ENCODE data around the gene SYNRG. TPM values are rescaled to one million over a fixed set of nuclear protein-coding genes. Genes with fewer than 3 reads are reported as not detected.
A peak's percentile ranks its signal among the peaks of the same experiment; 100 is the strongest.

SYNRG gene
- total and polyA plus RNA-seq, 2 donors (not counting 1 experiment from before 2014, with no cell fraction given) = 20.4 to 21.5 TPM

DNA sequence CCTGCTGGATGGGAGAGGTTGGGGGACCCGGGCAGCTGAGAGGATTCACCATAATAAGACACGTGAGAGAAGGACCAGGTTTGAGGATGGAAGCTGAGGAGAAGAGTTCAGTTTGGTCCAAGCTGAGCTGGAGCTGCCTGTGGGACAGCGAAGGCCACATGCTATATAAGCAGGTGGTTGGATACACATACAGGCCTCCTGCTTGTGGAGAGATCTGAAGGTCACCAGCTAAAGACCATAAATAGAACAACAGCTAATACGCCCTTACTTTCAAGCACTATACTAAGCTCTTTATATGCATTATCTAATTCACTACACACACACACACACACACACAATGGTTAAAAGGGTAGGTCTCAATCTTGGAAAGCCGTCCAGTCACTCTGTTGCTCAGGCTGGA, 87.4 kb downstream of the SYNRG start:
- Histone ChIP-seq H3K4me2 (ENCODE audit: extremely low read depth, insufficient read depth, low read length) (no peak overlapping the region), H4K20me1 (ENCODE audit: control insufficient read depth, extremely low read depth, insufficient read depth, low read length) (no peaks in the 10 kb centered on the region), H3K36me3 (ENCODE audit: control insufficient read depth, insufficient read depth, low read length) (peaks cover 5% of the 10 kb centered on the region), H3K27ac (ENCODE audit: insufficient read depth, low read length) (no peak overlapping the region), H3K4me3 (replicated peaks in 1 of 4; ENCODE audit: control extremely low read depth in 1 of 4, insufficient read depth in 1 of 4, low read depth in 3 of 4, low read length in 4 of 4) (no peak overlapping the region), H2AFZ (ENCODE audit: low read length) (no peak overlapping the region), H3K9me3 (ENCODE audit: control insufficient read depth, insufficient read depth, low read depth, low read length) (no peaks in the 10 kb centered on the region), H3K79me2 (ENCODE audit: control insufficient read depth, insufficient read depth, low read length) (no peaks in the 10 kb centered on the region), H3K4me1 (ENCODE audit: control insufficient read depth, extremely low read depth, insufficient read depth, low read length) (peaks cover 9% of the 10 kb centered on the region), H3K9ac (ENCODE audit: insufficient read depth, low read length) (no peak overlapping the region), H3K27me3 (ENCODE audit: control insufficient read depth, insufficient read depth, low read length) (no peaks in the 10 kb centered on the region)
- no peak for TF ChIP-seq EZH2 (IDR thresholded peaks at IDR 0.05; ENCODE audit: low read length, missing control alignments)
- TF ChIP-seq, protein P1, sequence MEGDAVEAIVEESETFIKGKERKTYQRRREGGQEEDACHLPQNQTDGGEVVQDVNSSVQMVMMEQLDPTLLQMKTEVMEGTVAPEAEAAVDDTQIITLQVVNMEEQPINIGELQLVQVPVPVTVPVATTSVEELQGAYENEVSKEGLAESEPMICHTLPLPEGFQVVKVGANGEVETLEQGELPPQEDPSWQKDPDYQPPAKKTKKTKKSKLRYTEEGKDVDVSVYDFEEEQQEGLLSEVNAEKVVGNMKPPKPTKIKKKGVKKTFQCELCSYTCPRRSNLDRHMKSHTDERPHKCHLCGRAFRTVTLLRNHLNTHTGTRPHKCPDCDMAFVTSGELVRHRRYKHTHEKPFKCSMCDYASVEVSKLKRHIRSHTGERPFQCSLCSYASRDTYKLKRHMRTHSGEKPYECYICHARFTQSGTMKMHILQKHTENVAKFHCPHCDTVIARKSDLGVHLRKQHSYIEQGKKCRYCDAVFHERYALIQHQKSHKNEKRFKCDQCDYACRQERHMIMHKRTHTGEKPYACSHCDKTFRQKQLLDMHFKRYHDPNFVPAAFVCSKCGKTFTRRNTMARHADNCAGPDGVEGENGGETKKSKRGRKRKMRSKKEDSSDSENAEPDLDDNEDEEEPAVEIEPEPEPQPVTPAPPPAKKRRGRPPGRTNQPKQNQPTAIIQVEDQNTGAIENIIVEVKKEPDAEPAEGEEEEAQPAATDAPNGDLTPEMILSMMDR (conservative IDR thresholded peaks at IDR 0.05 in 1 of 2, IDR thresholded peaks at IDR 0.05 in 1 of 2; ENCODE audit: low read depth in 1 of 2, low read length in 2 of 2) = no peak
- no peak for DNase-seq (ENCODE audit: low read depth in 2 of 2)

GRCh38 chr17:37520174-37520573, 89.0 kb downstream of the SYNRG start:
- no peak for DNase-seq (ENCODE audit: low read depth in 2 of 2)
- H2AFZ ChIP-seq (ENCODE audit: low read length) = no peak overlapping the region
- H3K4me3 ChIP-seq (replicated peaks in 1 of 4; ENCODE audit: control extremely low read depth in 1 of 4, insufficient read depth in 1 of 4, low read depth in 3 of 4, low read length in 4 of 4) = no peak overlapping the region
- H3K79me2 ChIP-seq (ENCODE audit: control insufficient read depth, insufficient read depth, low read length) = no peaks in the 10 kb centered on the region
- peaks cover 5% of the 10 kb centered on the region for H3K36me3 ChIP-seq (ENCODE audit: control insufficient read depth, insufficient read depth, low read length)
- H3K4me1 ChIP-seq (ENCODE audit: control insufficient read depth, extremely low read depth, insufficient read depth, low read length) = peaks cover 9% of the 10 kb centered on the region
- H3K27ac ChIP-seq (ENCODE audit: insufficient read depth, low read length) = no peak overlapping the region
- H4K20me1 ChIP-seq (ENCODE audit: control insufficient read depth, extremely low read depth, insufficient read depth, low read length) = no peaks in the 10 kb centered on the region
- TF ChIP-seq, protein P1 (conservative IDR thresholded peaks at IDR 0.05 in 1 of 2, IDR thresholded peaks at IDR 0.05 in 1 of 2; ENCODE audit: low read depth in 1 of 2, low read length in 2 of 2) = no peak
- no peak overlapping the region for H3K4me2 ChIP-seq (ENCODE audit: extremely low read depth, insufficient read depth, low read length)
- no peaks in the 10 kb centered on the region for H3K27me3 ChIP-seq (ENCODE audit: control insufficient read depth, insufficient read depth, low read length)
- H3K9me3 ChIP-seq (ENCODE audit: control insufficient read depth, insufficient read depth, low read depth, low read length) = no peaks in the 10 kb centered on the region
- H3K9ac ChIP-seq (ENCODE audit: insufficient read depth, low read length) = no peak overlapping the region

DNA sequence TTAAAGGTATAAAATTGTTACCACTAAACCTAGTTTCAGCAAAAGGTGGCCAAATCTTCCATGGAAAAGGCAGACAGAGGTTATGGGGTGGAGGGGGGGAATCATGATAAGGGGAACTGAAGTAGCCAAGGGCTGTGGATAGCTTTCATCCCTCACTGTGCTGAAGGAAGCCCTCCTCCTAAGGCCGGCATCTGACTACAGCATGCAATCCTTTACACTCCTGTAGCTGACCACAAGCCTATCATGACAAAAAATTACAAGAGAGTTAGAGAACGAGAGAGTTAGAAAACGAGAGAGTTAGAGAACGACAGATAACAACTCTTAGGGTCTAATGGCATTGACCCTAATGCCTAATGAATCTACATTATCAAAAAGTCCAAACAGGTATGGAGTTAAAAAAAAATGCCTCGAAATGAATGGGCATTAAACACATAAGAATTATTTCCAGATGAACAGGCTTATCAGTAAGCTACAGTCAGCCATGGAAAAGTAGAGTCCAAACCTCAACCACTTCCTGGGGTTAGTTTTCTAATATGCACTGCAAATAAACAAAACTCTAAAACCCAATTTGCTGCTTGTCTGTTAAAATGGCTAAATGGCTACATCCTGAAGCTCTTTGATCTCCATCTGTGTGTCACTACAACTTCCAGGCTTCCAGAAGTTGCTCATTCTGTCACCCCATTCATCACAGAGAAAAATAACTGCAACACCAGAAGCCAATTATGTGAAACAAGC, 89.8 kb downstream of the SYNRG start:
- peaks cover 5% of the 10 kb centered on the region for H3K36me3 ChIP-seq (ENCODE audit: control insufficient read depth, insufficient read depth, low read length)
- no peaks in the 10 kb centered on the region for H3K27me3 ChIP-seq (ENCODE audit: control insufficient read depth, insufficient read depth, low read length)
- H3K9ac ChIP-seq (ENCODE audit: insufficient read depth, low read length) = no peak overlapping the region
- TF ChIP-seq EZH2 (IDR thresholded peaks at IDR 0.05; ENCODE audit: low read length, missing control alignments) = no peak
- TF ChIP-seq, protein P1 (conservative IDR thresholded peaks at IDR 0.05 in 1 of 2, IDR thresholded peaks at IDR 0.05 in 1 of 2; ENCODE audit: low read depth in 1 of 2, low read length in 2 of 2) = no peak
- peak in 1 of 2 donors; percentile 80 for DNase-seq (ENCODE audit: low read depth in 2 of 2)
- no peak overlapping the region for H3K4me3 ChIP-seq (replicated peaks in 1 of 4; ENCODE audit: control extremely low read depth in 1 of 4, insufficient read depth in 1 of 4, low read depth in 3 of 4, low read length in 4 of 4)
- H2AFZ ChIP-seq (ENCODE audit: low read length) = no peak overlapping the region
- peaks cover 9% of the 10 kb centered on the region for H3K4me1 ChIP-seq (ENCODE audit: control insufficient read depth, extremely low read depth, insufficient read depth, low read length)
- no peaks in the 10 kb centered on the region for H3K79me2 ChIP-seq (ENCODE audit: control insufficient read depth, insufficient read depth, low read length)
- H3K27ac ChIP-seq (ENCODE audit: insufficient read depth, low read length) = no peak overlapping the region
- no peak overlapping the region for H3K4me2 ChIP-seq (ENCODE audit: extremely low read depth, insufficient read depth, low read length)
- no peaks in the 10 kb centered on the region for H4K20me1 ChIP-seq (ENCODE audit: control insufficient read depth, extremely low read depth, insufficient read depth, low read length)
- H3K9me3 ChIP-seq (ENCODE audit: control insufficient read depth, insufficient read depth, low read depth, low read length) = no peaks in the 10 kb centered on the region

All from fibroblast of lung (primary cell).